ENCODE data around the gene SCGB3A2. TPM values are rescaled to one million over a fixed set of nuclear protein-coding genes. Genes with fewer than 3 reads are reported as not detected.

Gene SCGB3A2
- total RNA-seq, 1 donor from 2014 or later: not detected

- ChIA-PET CTCF (no interaction called here), POLR2A (no interaction called here)
- Mint-ChIP-seq H3K27me3 (peaks cover 10% of the 10 kb centered on the region), H3K36me3 (ENCODE audit: low read depth) (no peaks in the 10 kb centered on the region), H3K4me1 (no peaks in the 10 kb centered on the region), H3K27ac (no peak overlapping the region), H3K9me3 (no peaks in the 10 kb centered on the region), H3K4me3 (no peak overlapping the region)
- intact Hi-C loops (cut with micrococcal nuclease): no loop called here
- no peak for DNase-seq
- TF ChIP-seq, protein P1, sequence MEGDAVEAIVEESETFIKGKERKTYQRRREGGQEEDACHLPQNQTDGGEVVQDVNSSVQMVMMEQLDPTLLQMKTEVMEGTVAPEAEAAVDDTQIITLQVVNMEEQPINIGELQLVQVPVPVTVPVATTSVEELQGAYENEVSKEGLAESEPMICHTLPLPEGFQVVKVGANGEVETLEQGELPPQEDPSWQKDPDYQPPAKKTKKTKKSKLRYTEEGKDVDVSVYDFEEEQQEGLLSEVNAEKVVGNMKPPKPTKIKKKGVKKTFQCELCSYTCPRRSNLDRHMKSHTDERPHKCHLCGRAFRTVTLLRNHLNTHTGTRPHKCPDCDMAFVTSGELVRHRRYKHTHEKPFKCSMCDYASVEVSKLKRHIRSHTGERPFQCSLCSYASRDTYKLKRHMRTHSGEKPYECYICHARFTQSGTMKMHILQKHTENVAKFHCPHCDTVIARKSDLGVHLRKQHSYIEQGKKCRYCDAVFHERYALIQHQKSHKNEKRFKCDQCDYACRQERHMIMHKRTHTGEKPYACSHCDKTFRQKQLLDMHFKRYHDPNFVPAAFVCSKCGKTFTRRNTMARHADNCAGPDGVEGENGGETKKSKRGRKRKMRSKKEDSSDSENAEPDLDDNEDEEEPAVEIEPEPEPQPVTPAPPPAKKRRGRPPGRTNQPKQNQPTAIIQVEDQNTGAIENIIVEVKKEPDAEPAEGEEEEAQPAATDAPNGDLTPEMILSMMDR (IDR thresholded peaks at IDR 0.05): no peak
- no peak for ATAC-seq (ENCODE audit: low read depth)
These were observed 4.2 kb downstream of the SCGB3A2 start for GRCh38 chr5:147882586-147883313.

DNA sequence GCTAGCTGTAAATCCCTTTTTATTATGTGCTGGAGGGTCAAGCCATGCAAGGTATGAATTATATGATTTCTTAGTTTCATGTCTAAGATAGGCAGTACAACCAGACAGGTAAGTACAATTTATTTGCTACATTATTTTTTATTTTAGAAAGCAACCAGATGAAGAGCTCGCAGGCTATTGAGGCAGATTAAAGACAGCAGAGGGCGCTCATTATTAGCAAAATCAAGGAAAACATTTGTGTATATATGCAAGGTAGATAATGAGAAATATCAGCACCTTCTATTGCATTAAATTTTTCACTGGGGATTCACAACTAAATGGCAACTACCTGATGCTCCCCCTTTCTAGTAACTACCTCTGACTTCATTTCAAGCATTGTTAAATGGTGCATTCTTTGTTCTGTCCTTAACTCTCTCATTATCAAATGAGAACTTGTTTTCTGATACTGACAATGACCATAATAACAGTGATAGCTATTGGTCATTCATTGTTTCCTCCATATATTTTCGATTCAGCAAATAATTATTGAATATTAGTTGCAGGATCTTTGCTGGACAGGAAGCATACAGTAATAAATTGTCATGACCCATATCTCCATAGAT, 8.6 kb downstream of the SCGB3A2 start:
- ChIA-PET POLR2A (no interaction called here), CTCF (no interaction called here)
- H3K9me3 Mint-ChIP-seq: no peaks in the 10 kb centered on the region
- no peak overlapping the region for H3K27ac Mint-ChIP-seq
- peaks cover 6% of the 10 kb centered on the region for H3K27me3 Mint-ChIP-seq
- H3K36me3 Mint-ChIP-seq (ENCODE audit: low read depth): no peaks in the 10 kb centered on the region
- H3K4me1 Mint-ChIP-seq: no peaks in the 10 kb centered on the region
- no peak overlapping the region for H3K4me3 Mint-ChIP-seq
- DNase-seq (no peak), ATAC-seq (ENCODE audit: low read depth) (no peak)
- TF ChIP-seq, protein P1 (IDR thresholded peaks at IDR 0.05): no peak
- intact Hi-C loops (cut with micrococcal nuclease): no loop called here

- POLR2A ChIA-PET: no interaction called here
- CTCF ChIA-PET: no interaction called here
- Mint-ChIP-seq H3K4me3 (no peak overlapping the region), H3K27me3 (peaks cover 6% of the 10 kb centered on the region), H3K9me3 (no peaks in the 10 kb centered on the region), H3K36me3 (ENCODE audit: low read depth) (no peaks in the 10 kb centered on the region), H3K4me1 (no peaks in the 10 kb centered on the region), H3K27ac (no peak overlapping the region)
- DNase-seq: no peak
- intact Hi-C loops (cut with micrococcal nuclease): no loop called here
- TF ChIP-seq, protein P1 (IDR thresholded peaks at IDR 0.05): no peak
- no peak for ATAC-seq (ENCODE audit: low read depth)
These were observed 9.4 kb downstream of the SCGB3A2 start for GRCh38 chr5:147887930-147888329.

DNA sequence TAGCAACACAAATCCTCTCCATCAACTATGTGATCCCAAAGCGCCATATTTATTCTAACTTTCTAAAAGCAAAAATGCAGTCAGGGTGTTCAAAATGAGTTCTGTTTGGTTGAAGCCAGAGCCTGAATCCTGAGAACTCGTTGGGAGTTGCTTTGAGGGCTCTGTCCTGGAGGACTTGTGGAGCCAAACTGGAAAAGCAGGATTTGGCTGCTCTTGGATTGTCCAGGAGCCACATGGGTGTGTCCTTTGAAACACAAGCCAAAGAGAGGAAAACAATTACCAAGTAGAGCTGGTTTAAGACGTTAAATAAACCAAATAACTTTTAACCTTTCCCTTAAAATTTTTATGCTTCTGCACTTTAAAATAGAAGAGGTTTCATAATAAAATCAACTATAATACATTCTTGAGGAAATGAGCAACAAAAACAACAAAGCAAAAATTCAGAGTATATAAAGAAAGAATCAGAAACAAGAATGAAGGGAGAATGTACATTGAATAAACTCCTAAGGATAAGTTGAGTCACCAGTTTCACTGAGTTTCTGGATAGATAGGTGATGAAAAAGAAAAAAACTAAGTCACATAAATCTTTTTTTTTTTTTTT, 14.3 kb downstream of the SCGB3A2 start:
- TF ChIP-seq, protein P1 (IDR thresholded peaks at IDR 0.05): no peak
- H3K27ac Mint-ChIP-seq: no peak overlapping the region
- peaks cover 5% of the 10 kb centered on the region for H3K27me3 Mint-ChIP-seq
- ATAC-seq (ENCODE audit: low read depth): no peak
- intact Hi-C loops (cut with micrococcal nuclease): no loop called here
- no peaks in the 10 kb centered on the region for H3K4me1 Mint-ChIP-seq
- no peak for DNase-seq
- H3K9me3 Mint-ChIP-seq: no peaks in the 10 kb centered on the region
- no peak overlapping the region for H3K4me3 Mint-ChIP-seq
- ChIA-PET CTCF (no interaction called here), POLR2A (no interaction called here)
- H3K36me3 Mint-ChIP-seq (ENCODE audit: low read depth): no peaks in the 10 kb centered on the region

GRCh38 chr5:147893820-147894219, 15.3 kb downstream of the SCGB3A2 start:
- Mint-ChIP-seq H3K36me3 (ENCODE audit: low read depth) (no peaks in the 10 kb centered on the region), H3K4me3 (no peak overlapping the region), H3K27ac (no peak overlapping the region), H3K4me1 (no peaks in the 10 kb centered on the region), H3K9me3 (no peaks in the 10 kb centered on the region), H3K27me3 (peaks cover 5% of the 10 kb centered on the region)
- ATAC-seq (ENCODE audit: low read depth): no peak
- CTCF ChIA-PET: no interaction called here
- intact Hi-C loops (cut with micrococcal nuclease): no loop called here
- DNase-seq: no peak
- POLR2A ChIA-PET: no interaction called here
- TF ChIP-seq, protein P1 (IDR thresholded peaks at IDR 0.05): no peak

Data from activated B cell treated with CpG ODN at 0.5 μM for 24 hours (primary cell).